Activated CD8-positive, alpha-beta memory T cell treated with anti-CD3 and anti-CD28 coated beads, Interleukin-2, amount 50 U/mL, for 48 hours (primary cell): ENCODE measurements around the gene SLTM.
"Not testable (repeated sequence)": the region's sequence is repeated elsewhere in the genome, so short reads cannot be mapped to it uniquely, and the experiment has no call there.

ENCODE experiments used
- DNase-seq: peaks from one replicate; pipeline ENCODE4 v3.0.0-alpha.2; 2020

Gene SLTM

DNA sequence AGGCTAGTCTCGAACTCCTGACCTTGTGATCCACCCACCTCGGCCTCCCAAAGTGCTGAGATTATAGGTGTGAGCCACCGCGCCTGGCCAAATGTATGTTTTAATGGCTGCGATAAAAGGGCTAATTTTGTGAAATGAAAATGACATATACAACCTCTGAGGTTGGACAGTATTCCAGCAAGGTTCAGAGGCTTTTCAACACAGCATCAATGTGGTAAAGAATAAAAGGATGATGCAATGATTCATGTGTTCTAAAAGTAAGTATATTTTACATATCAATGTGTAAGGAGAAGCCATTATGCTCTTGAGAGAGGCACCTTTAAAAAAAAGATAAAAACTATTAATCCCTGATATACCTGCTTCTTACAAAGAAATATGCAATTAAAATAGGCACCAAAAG is 6.7 kb downstream of the SLTM start:
- DNase-seq: no peak

DNA sequence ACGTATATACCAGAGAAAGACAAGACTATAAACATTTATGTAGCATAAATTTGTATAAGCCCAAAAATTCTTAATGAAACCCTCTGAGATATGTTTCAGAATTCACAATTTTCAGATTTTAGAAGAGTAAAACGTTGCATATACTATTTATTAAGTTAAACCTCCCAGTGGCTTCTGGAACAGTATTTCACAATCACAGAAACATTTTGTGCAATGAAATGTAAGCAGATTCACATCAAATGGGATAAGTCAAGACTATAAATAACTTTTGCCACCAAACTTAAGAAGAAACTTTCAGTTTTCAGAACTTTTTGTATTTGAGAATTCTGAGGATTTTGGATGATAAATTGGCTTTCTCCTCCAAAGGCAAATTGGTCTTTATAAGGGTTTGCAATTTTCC is 9.2 kb downstream of the SLTM start:
- no peak for DNase-seq

DNA sequence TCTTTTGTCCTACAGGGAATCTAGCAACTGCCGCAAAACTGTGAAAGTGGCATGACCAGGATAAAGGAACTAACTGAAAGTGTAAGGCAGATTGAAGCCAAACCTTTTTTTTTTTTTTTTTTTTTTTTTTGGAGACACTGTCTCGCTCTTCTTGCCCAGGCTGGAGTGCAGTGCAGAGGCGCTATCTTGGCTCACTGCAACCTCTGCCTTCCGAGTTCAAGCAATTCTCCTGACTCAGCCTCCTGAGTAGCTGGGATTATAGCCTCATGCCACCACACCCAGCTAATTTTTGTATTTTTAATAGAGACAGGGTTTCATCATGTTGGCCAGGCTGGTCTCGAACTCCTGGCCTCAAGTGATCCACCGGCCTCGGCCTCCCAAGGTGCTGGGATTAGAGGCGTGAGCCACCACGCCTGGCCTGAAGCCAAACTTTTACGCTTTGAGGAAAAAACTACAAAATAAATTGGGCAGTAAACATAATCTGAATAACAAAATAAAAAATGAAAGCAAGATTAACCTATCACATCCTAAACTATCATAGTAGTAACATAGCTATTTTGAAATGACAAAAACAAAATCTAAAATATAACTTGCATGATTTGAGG is 9.7 kb downstream of the SLTM start:
- DNase-seq: no peak

DNA sequence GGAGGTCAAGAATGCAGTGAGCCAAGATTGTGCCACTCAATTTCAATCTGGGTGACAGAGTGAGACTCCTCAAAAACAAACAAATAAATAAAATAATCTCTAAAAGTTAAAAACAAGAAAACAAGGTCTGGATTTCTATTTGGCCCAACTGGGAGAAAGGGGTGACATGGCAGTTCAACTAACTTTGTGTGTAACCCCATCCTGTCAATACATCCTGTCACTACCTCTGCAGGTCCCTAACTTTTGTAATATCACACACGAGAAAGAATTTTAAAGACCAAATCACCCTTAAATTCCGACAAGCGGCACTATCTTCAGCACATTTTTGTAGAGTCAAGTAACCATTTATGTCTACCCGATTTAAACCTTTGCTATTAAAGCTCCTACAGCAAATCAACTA is 10.2 kb downstream of the SLTM start:
- DNase-seq: no peak

DNA sequence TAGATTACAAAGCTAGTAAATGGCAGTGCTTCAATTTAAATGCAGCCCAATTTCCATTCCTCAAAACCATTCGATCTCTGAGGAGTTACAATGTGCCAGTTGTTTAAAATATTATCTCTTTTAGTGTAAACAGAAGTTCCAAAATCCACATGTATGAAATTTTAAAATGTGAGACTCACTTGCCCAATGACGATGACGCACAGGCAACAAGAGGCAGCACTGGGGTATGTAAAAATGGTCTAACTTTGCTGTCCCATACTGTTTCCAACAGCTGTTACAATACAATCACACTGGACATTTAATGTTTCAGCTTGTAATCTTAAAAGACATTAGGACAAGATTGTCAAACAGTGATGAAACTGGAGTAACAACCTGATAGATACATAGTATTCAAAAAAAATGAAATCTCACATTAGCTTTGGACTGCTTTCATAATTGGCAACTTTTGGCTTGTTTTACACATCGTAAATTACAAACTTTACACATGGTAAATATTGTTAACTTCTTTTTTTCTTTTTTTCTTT is 12.2 kb downstream of the SLTM start:
- DNase-seq: no peak

DNA sequence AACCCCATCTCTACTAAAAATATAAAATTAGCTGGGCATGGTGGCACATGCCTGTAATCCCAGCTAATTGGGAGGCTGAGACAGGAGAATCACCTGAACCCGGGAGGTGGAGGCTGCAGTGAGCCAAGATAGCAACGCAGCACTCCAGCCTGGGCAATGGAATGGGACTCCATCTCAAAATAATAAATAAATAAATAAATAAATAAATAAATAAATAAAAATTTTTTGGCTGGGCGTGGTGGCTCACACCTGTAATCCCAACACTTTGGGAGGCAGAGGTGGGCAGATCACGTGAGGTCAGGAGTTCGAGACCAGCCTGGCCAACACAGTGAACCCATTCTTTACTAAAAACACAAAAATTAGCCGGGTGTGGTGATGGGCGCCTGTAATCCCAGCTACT is 13.0 kb downstream of the SLTM start:
- DNase-seq: not testable (repeated sequence)

DNA sequence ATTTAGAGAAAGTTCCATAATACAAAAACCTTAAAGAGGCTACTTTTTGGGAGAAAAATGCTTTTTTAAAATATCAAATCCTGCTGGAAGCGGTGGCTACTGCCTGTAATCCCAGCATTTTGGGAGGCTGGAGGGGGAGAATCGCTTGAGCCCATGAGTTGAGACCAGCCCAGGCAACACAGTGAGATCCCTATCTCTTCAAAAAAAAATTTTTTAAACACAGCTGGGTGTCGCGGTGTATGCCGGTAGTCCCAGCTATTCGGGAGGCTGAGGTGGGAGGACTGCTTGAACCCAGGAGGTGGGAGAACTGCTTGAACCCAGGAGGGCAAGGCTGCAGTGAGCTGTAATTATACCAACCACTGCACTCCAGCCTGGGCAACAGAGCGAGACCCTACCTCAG is 14.2 kb downstream of the SLTM start:
- DNase-seq: no peak

DNA sequence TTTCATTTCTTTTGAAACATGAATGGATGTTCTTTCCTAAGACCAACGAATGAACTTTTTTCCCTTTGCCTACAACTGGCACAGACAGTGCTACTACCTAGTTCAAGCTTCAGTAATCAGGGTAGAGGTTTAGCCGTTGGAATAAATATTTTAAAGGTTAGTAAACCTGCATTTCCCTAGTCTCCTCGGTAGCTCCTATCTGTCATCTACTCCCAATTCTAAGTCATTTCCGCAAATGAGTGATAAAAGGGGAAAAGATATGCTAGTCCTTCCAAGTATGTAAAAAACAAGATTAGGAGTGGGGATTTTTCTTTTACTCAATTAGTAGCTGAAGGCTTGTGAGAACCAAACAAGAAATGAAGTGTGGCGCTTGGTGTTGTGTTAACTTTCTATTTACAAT is 15.2 kb downstream of the SLTM start:
- DNase-seq: no peak

DNA sequence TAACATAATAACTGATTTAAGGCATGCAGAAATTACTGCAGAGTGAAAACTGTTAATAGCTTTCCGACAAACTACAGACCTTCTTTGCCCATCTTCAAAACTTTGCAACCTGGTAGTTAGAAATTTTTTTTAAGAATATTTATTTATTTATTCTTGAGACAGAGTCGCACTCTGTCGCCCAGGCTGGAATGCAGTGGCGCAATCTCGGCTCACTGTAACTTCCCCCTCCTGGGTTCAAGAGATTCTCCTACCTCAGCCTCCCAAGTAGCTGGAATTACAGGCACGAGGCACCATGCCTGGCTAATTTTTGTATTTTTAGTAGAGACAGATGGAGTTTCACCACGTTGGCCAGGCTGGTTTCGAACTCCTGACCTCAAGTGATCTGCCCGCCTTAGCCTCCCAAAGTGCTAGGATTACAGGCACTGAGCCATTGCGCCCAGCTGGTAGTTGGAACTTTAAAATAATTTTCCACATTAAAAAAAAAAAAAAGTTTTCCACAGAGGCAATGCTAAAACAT is 15.8 kb downstream of the SLTM start:
- not testable (repeated sequence) for DNase-seq

DNA sequence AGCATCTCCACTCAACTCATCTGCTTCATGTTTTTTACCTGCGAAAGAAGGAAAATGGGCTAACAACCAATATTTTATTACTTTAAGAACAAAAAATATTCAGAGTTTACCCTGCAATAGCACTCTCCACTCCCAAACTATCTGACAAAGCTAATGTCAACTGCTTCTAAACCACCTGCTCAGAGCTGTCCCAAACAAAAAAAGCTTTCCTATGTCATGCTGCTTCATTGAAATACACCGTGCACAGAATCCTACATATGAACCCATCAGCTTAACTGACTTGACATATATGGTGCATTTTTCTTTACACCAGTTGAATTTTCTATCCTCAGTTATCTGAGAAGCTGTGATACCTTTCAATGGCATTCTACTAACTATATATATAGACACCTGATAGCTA is 16.5 kb downstream of the SLTM start:
- no peak for DNase-seq

DNA sequence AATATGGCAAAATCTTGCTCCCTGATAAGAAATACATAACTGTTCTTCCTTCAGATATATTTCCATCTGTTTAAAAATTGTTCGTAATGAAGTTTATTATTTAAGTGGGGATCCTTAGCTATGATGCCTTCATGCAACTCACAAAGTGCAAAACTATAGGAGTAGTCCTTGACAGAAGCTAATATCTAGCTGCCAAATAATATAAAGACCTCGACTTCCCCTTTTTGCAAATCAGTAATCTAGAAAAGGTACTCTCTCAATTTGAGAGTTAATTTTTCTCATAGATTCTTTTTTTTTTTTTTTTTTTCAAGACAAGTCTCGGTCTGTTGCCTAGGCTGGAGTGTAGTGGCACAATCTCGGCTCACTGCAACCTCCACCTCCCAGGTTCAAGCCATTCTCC is 23.0 kb downstream of the SLTM start:
- DNase-seq: no peak

DNA sequence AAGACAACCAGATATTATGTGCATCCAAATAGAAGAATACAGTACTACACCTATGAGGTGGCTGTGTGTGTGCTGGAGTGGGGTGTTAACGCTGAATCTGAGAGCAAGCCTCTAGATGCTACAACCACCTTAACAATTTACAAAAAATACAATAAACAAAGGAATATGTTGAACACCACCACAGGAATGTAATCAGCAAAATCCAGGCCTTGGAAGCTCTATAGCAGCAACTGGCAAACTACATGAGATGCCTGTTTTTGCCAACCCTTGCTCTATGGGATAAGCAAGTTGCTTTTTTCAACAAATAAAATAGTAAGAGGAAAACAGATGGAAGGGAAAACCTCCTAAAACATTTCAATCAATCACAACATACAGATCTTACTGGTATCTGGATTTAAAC is 23.9 kb downstream of the SLTM start:
- no peak for DNase-seq

DNA sequence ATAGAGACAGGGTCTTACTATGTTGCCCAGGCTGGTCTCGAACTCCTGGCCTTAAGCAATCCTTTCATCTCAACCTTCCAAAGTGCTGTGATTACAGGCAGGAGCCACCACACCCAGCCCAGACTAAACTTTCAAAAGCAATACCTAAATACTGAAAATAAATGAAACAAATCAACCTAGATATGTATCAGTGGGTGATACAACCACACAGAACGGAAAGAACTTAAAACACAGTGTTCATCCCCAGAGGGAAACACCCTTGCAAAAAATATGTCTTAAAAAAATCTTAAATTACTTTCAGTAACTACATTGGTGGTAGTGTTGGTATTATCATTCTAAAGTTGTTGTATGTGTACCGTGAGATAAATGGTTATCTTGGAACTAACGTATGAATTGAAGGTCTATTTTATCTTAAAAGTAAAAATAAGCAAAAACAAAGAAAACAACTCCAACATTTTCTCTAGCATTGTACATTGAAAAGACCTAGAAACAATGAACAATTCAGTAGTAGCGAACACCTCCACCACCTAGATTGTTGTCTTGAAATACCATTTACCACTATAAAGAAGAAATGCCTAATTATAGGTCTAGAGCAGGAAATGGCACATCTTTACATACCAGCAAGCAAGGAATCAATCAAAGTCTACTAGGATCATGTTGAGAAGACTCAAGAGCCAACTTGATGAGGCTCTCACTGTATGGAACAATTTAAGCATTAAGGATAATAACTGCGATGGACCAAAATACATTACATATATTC is 24.7 kb downstream of the SLTM start:
- no peak for DNase-seq

DNA sequence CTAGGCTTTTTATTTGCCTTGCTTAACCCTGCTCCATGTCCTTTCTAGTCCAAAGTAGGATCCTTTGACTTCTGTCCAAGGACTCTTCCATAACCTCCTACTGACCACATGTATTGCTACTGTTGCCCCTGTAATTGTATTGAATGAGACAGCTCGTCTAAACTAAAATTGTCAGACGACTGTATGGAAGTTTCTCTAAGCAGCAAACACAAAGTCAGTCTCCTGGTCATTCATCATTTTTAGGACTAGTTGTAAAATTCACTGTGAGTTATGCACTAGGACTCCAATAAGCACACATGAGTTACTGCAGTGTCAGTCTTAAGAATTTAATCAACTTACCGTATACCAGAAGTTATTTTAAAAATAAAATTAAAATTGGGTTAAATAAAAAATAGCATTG is 32.8 kb downstream of the SLTM start:
- no peak for DNase-seq

DNA sequence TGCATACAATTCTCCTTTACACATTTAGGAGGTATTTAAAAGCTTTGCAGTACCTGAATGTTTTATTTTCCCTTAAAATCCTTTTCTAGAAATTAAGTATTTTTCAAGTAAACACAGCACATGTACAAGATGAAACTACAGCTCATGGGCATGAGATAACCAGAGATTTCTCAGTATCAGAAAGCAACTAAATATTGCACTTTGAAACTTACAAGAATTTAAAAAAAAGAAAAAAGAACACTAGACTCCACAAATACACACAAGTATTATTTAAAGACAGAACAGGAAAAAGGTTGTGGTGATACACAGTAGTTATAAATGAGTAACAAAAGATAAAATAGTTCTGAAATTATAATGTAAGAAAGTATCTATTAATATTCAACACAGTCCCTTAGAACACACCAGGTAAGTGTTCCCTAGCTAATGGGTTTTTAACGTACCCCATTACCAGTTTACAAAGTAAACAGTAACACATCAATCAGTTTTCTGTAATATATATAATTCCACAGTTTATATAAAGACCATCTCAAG is 35.3 kb downstream of the SLTM start:
- no peak for DNase-seq

DNA sequence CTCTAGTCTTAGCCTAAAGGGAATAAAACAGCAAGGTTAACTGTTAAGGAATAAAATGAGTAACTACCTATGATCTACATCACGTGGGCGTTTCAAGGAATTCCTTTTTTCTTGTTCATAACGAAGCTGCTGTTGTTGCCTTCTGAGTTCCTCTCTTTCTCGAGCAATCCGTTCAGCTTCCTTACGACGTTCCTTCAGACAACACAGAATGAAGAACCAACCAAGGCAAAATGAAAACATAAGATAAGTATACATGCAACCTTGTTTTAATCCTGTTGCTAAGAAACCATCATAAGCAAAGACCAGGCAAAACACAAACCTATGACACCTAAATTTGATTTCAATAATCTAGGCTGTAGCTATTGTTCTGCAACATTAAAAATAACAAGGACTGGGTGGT is 44.1 kb downstream of the SLTM start:
- DNase-seq: no peak

DNA sequence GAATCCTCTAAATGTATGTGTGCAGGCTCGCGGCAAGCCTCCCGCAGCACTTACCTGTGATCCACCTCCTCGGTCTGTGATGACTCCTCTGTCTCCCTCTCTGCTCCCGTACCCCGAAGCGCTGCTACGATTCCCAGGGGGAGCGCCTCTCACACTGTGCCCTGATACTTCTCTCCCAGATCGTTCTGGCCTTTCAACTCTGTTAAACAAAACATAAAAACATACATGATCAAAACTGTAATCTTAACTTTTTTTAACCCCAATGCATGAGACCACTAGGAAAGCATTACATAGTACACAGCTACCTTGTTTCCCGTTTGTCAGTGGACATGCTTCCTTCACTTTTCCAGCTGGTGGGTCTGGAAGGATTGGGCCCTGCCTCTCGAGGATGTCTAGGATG is 46.6 kb downstream of the SLTM start:
- no peak for DNase-seq

DNA sequence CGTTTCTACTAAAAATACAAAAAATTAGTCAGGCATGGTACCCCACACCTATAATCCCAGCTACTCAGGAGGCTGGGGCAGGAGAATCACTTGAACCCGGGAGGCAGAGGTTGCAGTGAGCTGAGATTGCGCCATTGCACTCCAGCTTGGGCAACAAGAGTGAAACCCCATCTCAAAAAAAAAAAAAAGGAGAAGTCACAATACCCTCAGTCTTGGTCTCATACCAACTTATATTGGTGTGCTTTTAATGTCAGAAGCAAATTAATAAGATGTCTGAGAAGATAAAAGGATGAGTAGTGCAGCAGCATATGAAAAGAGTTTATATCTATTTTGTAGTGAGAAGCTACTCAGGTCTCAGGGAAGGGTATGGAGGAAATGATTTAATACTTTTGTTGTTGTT is 49.6 kb downstream of the SLTM start:
- DNase-seq: not testable (repeated sequence)

DNA sequence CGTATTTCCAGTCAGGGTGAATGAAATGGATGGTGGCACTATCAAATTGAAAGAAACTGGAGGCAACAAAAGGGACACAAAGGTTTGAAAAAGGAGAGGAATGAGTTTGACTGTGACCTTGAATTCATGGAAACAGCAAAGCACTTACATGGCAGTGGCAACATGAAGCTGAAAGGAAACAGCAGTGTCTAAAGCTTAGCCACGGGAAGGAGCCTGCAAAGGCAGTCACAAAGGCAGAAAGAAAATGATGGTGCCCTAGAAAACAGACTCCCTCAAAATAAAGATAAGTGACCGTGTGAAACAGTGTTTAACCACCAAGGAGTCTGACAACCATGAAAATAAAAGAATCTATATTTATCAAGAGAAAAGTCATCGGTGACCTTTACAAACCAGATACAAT is 51.2 kb downstream of the SLTM start:
- no peak for DNase-seq

DNA sequence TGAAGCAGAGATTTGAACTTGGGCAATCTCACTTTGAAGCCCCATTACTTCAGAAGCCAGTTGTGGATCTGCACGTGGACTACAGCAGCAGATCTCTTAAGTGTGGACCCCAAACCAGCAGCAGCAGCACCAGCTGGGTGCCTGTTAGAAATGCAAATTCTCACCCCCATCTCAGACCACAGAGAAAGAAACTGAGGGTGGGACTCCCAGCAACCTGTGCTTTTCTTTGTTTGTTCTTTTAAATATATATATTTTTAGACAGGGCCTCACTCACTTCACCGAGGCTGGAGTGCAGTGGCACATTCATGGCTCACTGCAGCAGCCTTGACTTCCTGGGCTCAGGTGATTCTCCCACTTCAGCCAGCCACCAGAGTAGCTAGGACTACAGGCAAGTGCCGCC is 53.2 kb downstream of the SLTM start:
- no peak for DNase-seq

DNA sequence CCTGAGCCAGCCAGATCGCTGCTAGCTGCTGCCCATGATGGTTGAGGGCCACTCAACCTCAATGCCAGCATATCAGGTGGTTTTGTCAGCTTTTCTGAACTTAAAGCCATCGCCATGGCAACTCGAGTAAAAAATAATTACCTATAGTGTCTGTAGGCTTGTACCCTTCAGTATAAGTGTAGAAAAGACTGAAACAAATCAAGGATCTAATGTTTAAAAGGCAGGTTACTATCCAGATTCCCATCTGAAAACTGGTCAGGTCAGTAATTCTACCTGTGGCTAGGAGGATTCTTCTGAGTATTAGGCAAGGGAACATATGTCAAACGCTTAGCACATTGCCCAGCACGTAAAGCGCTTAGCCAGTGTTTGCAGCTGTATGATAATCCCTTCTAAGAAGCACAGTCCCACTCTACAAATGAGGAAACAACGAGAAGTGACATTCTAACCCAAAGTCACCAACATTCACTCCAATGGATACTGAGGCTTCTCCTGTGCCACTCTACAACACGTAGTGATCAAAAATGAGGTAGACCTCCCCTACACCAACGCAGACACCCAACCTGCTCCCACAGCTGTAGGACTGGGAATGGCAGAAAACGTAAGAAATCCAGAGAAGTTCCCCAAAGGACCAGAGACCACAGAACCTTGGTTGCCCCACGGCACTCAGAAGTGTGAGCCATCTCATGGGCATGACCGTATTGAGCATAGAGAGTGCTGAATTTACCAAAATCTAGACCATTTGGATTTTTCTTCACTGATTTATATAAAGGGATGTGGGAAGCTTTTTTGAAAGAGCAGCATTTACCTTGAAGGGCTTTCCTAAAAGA is 55.3 kb downstream of the SLTM start:
- no peak for DNase-seq

DNA sequence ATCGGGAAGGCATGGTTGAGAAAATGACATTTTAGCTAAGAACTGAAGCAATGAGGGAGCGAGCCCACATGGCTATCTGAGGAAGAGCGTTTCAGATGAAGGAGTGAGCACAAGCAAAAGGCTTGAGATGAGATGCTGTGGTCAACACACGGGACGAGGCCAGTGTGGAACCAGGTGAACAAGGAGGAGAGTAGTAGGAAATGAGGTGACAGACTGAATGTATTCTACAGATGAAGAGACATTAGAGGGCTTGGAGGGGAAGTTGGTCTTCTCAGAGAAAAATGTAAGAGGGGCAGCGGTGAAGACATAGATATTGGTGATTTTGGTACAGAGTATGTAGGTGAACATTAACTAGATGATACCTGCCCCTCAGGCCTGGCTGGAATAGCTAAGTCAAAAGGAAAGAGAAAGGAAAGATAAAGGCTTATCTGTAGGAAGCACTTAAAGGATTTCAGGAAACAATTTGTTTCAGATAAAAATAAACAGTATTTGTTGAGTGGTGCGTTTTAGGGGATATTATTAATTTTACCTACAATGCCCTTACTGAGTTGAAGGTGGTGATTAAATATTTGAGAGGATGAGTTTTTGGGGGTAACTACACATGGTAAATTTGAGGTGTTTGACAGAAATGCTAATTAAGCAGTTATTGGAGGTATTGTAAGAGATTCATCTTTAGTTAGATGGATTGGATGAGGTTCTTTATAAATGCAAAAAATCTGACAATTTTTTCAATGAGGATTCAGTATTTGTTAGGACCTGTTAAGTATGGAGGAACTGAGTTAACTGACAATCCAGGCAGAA is 57.0 kb downstream of the SLTM start:
- no peak for DNase-seq

DNA sequence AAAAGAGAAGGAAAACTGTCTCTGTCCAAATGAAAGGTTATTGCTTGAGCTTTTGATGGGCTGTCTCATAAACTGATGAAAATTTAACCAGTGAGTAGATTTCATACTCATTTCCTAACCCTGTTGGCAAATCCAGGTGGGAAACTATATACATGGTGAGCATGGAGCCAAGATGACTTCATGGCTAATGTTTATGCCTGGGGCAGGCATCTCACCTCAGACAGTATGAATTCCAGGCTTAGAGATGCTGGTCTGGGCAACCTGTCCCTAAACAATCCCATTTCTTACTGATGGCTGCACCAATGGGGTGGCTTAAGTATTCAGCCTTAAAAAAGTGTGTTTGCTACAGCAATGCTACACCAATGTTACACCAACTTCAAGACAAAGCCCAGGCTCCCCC is 58.1 kb downstream of the SLTM start:
- no peak for DNase-seq
